OCI-LY7 (cell line): ENCODE data around the gene ARL3.

Experiments
- EZH2phosphoT487 ChIP-seq: fragments of 200-600 bp; sonication (generic); IDR thresholded peaks from 2 replicates; pipeline ENCODE4 v1.6.1; 2018; ENCODE audit warnings: low read depth, borderline replicate concordance, mild to moderate bottlenecking, mixed run types, antibody characterized with exemption, low read length, moderate library complexity, mixed read lengths
- TF ChIP-seq, protein P1 (sequence below): fragments of 200-600 bp; sonication (generic); conservative IDR thresholded peaks from 2 replicates; pipeline ENCODE4 v1.5.1; 2014; ENCODE audit warnings: mild to moderate bottlenecking, antibody characterized with exemption, low read length, moderate library complexity, mixed read lengths

DNA sequence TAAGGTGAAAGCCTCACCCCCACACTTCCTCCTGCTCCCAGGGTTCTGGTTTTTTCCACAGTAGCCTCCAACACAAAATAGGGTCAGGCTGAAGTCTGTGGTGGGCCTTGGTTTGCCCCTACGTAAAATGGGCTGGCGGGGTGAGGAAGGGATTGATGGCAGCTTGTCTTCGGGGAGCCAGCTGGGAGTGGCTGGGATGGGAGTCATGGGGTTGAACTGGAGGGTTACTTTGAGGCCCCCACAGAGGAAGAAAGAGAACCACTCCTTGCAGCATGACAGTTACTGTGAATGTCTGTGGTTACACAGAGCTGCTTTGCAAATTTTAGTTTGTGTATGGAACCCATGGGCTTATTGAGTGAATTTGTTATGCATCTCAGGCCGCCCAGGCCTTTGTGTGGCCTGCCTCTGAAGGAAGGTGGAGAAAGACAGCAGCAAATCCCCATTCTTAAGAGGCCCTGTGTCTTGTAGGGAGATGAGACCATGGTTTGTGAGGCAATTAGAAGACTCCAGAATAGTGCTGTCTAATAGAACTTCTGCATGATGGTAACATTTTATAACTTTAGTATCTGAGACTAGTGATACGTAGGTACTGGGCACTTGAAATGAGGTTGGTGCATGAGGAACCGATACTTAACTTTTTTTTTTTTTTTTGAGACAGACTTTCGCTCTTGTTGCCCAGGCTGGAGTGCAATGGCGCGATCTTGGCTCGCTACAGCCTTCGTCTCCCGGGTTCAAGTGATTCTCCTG is 61.9 kb downstream of the ARL3 start:
- TF ChIP-seq, protein P1, sequence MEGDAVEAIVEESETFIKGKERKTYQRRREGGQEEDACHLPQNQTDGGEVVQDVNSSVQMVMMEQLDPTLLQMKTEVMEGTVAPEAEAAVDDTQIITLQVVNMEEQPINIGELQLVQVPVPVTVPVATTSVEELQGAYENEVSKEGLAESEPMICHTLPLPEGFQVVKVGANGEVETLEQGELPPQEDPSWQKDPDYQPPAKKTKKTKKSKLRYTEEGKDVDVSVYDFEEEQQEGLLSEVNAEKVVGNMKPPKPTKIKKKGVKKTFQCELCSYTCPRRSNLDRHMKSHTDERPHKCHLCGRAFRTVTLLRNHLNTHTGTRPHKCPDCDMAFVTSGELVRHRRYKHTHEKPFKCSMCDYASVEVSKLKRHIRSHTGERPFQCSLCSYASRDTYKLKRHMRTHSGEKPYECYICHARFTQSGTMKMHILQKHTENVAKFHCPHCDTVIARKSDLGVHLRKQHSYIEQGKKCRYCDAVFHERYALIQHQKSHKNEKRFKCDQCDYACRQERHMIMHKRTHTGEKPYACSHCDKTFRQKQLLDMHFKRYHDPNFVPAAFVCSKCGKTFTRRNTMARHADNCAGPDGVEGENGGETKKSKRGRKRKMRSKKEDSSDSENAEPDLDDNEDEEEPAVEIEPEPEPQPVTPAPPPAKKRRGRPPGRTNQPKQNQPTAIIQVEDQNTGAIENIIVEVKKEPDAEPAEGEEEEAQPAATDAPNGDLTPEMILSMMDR: no peak
- no peak for TF ChIP-seq EZH2phosphoT487
